NCI-H2029 (cell line): ENCODE measurements around the gene PRODH.
"Not testable (repeated sequence)": the region's sequence is repeated elsewhere in the genome, so short reads cannot be mapped to it uniquely, and the experiment has no call there.

Source experiments
- DNase-seq: peaks from one replicate; lab custom pipeline; 2025; lab: John Stamatoyannopoulos, UW

Gene PRODH, protein sequence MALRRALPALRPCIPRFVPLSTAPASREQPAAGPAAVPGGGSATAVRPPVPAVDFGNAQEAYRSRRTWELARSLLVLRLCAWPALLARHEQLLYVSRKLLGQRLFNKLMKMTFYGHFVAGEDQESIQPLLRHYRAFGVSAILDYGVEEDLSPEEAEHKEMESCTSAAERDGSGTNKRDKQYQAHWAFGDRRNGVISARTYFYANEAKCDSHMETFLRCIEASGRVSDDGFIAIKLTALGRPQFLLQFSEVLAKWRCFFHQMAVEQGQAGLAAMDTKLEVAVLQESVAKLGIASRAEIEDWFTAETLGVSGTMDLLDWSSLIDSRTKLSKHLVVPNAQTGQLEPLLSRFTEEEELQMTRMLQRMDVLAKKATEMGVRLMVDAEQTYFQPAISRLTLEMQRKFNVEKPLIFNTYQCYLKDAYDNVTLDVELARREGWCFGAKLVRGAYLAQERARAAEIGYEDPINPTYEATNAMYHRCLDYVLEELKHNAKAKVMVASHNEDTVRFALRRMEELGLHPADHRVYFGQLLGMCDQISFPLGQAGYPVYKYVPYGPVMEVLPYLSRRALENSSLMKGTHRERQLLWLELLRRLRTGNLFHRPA

GRCh38 chr22:18935889-18936529 lies at the start of gene PRODH:
Gene PRODH (minus strand): TSS chr22:18936293. CDS start chr22:18936287, 6 bp downstream.
- no peak for DNase-seq

- DNase-seq: no peak
Measured at GRCh38 chr22:18985780-18986179, 49.7 kb upstream of the PRODH start.

DNA sequence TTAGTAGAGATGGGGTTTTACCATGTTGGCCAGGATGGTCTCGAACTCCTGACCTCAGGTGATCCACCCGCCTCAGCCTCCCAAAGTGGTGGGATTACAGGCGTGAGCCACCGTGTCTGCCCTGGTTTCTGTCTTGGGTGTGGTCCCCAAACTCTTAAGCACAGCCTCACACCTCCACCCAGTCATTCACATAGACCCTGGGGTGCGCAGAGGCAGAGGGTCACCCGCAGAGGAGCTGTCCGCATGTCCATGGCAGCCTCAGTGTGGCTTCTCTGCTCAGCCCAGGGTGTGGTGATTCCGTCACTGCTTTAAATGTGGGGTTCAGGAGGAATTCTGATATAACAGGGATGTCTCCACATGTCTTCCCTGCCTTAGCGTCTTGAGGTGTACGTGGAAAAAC lies 48.5 kb upstream of the PRODH start:
- no peak for DNase-seq

- no peak for DNase-seq
Measured at GRCh38 chr22:18983120-18983651, 47.1 kb upstream of the PRODH start.

GRCh38 chr22:18980829-18981228 lies 44.7 kb upstream of the PRODH start:
- DNase-seq: no peak

- DNase-seq: no peak
Measured at GRCh38 chr22:18979957-18980356, 43.9 kb upstream of the PRODH start.

DNA sequence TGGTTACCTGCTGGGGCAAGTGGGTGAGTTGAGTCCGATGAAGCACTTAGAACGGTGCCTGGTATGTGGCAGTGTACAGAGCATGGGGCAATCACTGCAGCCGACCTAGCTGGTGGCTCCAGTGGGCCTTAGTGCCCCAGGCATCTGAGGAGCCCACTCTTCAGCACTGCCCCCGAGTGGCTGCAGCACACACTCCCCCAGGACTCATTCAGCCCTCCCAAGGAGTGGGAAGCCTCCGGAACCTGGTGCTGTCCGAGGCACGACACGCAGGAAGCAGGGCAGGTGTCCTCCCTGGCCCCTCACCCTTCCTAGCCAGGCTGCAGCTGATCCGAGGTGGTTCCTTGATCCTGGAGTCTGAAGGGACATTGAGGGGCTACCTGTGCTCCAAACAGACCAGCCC lies 42.4 kb upstream of the PRODH start:
- DNase-seq: no peak

GRCh38 chr22:18977824-18978425 lies 41.8 kb upstream of the PRODH start:
- DNase-seq: no peak

DNA sequence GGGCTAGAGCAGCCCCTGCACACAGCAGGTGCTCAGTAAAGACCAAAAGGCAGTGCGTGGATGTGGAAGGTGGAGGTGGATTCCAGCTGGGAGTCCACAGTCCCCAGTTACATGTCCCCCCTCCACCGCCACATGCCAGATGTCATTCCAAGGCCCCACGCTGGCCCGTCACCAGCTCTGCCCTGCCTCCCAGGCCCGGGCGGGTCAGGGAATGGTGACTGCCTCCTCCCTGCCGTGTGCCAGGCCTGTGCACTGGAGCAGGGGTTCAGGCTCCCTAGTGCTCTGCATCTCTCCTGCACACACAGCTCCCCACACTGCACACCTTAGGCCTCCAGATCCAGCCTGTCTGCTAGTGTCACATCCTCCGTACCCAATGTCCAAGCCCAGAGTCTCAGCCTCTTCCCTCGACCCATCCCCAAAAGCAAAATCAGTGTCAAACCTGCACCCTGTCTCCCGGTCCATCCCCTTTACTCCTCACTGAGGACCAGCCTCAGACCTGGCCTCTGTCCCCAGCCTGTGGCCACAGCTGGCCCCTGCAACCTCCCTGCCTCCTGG lies 40.2 kb upstream of the PRODH start:
- no peak for DNase-seq

DNA sequence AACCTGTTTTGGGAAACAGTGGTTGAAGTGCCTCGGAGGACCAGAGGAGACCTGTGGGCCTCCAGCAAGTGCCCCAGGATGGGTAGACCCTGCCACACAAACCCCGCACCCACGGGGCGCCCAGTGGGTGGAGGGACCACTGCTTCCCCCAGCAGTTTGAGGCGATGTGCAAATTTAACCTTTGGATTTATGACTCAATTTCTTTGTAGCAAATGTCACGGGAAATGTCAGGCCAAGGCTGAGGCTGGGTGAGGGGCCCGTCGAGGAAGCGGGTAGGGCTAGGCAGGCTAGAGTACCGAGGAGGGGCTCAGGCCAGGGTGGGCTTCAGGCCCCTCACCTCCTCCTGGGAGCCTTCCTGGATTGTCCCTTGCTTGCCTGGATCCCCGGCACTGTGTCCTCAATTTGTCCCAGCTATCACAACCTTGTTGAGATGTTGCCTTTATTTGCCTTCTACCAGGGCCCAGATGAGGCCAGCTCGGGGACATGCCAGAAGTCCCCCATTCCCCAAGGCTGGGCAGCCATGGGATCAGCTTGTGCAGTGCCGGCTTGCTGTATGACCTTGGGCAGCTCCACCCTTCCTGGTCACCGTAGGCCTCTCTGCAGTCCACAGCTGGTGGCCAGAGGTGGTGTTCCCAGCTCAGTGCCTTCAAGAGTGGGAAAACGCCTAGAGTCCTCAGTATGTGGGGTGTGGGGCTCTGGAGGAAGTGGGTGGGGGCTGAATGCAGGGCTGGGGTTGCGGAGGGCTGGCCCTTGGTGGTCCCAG lies 39.5 kb upstream of the PRODH start:
- no peak for DNase-seq

GRCh38 chr22:18974477-18975180 lies 38.5 kb upstream of the PRODH start:
- no peak for DNase-seq

- no peak for DNase-seq
Measured at GRCh38 chr22:18973264-18974031, 37.4 kb upstream of the PRODH start.

GRCh38 chr22:18972591-18972990 lies 36.5 kb upstream of the PRODH start:
- not testable (repeated sequence) for DNase-seq

GRCh38 chr22:18972029-18972428 lies 35.9 kb upstream of the PRODH start:
- DNase-seq: not testable (repeated sequence)

GRCh38 chr22:18971321-18971751 lies 35.2 kb upstream of the PRODH start:
- DNase-seq: no peak

DNA sequence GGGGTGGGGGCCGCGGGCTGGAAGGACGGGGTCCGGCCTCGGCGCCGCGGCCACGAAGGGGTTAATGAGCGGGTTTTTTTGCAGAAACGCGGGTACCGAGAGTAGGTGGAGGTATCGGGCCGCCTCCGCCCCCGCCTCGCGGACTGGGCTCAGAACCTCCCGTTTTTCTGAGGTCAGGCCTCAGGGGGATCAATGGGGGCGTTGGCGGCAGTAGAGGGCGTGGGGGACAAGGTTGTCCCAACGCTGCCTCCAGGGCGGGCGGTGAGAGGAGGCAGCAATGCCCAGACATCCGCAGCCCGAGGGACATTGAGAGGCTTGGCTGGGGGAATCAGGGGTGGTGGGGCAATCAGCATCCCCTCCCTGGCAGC lies 34.8 kb upstream of the PRODH start:
- DNase-seq: no peak

DNA sequence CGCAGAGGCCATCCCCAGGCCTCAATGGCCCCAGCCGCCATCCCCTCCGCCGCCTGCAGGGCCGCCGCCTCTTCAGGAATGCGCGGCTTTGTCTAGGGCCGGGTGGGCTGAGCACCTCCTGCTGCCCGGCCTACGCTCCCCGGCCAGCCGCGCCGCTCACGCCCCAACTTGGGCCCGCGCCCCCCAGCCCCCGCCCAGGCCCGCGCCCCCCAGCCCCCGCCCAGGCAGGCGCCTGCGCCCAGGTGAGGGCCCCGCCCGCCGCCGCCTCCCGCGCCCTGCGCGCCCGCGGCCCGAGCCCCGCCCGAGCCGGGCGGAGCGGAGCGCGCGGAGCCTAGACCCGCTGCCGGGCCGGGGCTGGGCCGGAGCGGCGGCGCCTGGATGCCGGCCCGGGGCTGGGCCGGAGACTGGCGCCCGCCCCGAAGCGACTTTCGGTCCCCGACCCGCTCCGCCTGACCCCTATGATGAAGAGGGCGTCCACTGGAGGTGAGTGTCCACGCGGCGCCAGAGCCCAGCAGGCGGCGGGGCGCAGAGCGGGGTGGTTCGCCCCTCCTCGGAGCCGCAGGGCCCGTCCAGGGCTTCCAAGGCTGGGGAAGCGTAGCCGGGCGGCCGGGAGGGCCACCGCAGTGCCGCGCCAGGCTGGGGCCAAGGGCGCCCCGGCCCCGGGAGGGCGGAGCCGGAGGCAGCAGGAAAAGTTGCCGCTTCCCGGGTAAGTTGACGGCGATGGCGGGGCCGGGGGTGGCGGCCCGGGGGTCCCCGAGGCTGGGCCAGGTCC lies 34.3 kb upstream of the PRODH start:
- DNase-seq: no peak

- DNase-seq: not testable (repeated sequence)
Measured at GRCh38 chr22:18969158-18969942, 33.3 kb upstream of the PRODH start.
